WTC11 (cell line): ENCODE results near the gene SGPL1.

Source experiments
- CREB1 ChIP-seq: sonication (generic); formaldehyde crosslinking; IDR thresholded peaks from 2 replicates; pipeline ENCODE4 v1.8.0; 2023; ENCODE audit warnings: mild to moderate bottlenecking, missing genetic modification reagents
- ESRRA ChIP-seq: sonication (generic); formaldehyde crosslinking; IDR thresholded peaks from 2 replicates; pipeline ENCODE4 v1.8.1; 2022; ENCODE audit warnings: mild to moderate bottlenecking, missing genetic modification reagents, borderline replicate concordance
- FOXJ3 ChIP-seq: sonication (generic); formaldehyde crosslinking; IDR thresholded peaks from 2 replicates; pipeline ENCODE4 v1.9.0; 2021; ENCODE audit warnings: missing genetic modification reagents, mild to moderate bottlenecking, borderline replicate concordance
- KAT7 ChIP-seq: sonication (generic); formaldehyde crosslinking; IDR thresholded peaks from 2 replicates; pipeline ENCODE4 v1.8.1; 2023; ENCODE audit warnings: missing genetic modification reagents, mild to moderate bottlenecking, borderline replicate concordance
- NR2C2 ChIP-seq: sonication (generic); formaldehyde crosslinking; IDR thresholded peaks from 2 replicates; pipeline ENCODE4 v1.8.0; 2022; ENCODE audit warnings: mild to moderate bottlenecking, missing genetic modification reagents
- RELA ChIP-seq: sonication (generic); formaldehyde crosslinking; IDR thresholded peaks from 2 replicates; pipeline ENCODE4 v1.8.1; 2022; ENCODE audit warnings: missing genetic modification reagents, mild to moderate bottlenecking, borderline replicate concordance
- TP53 ChIP-seq: sonication (generic); formaldehyde crosslinking; IDR thresholded peaks from 2 replicates; pipeline ENCODE4 v1.8.1; 2023; ENCODE audit warnings: mild to moderate bottlenecking, missing genetic modification reagents
- TF ChIP-seq, protein P1 (sequence below): fragments of 200-600 bp; IDR thresholded peaks from 2 replicates; pipeline ENCODE4 v1.8.0; 2022; ENCODE audit warnings: antibody characterized with exemption
- TF ChIP-seq, protein P2 (sequence below): sonication (generic); formaldehyde crosslinking; IDR thresholded peaks from 2 replicates; pipeline ENCODE4 v1.8.1; 2023; ENCODE audit warnings: mild to moderate bottlenecking, missing genetic modification reagents
- TF ChIP-seq, protein P3 (sequence below): sonication (generic); formaldehyde crosslinking; IDR thresholded peaks from 2 replicates; pipeline ENCODE4 v1.8.1; 2022; ENCODE audit warnings: mild to moderate bottlenecking, moderate library complexity, missing genetic modification reagents
- TF ChIP-seq, protein P4 (sequence below): sonication (generic); formaldehyde crosslinking; IDR thresholded peaks from 2 replicates; pipeline ENCODE4 v1.8.1; 2022; ENCODE audit warnings: low read depth, mild to moderate bottlenecking, moderate library complexity, missing genetic modification reagents, borderline replicate concordance
- TF ChIP-seq, protein P5 (sequence below): sonication (generic); formaldehyde crosslinking; IDR thresholded peaks from 2 replicates; pipeline ENCODE4 v1.8.0; 2022; ENCODE audit warnings: mild to moderate bottlenecking, missing genetic modification reagents

DNA sequence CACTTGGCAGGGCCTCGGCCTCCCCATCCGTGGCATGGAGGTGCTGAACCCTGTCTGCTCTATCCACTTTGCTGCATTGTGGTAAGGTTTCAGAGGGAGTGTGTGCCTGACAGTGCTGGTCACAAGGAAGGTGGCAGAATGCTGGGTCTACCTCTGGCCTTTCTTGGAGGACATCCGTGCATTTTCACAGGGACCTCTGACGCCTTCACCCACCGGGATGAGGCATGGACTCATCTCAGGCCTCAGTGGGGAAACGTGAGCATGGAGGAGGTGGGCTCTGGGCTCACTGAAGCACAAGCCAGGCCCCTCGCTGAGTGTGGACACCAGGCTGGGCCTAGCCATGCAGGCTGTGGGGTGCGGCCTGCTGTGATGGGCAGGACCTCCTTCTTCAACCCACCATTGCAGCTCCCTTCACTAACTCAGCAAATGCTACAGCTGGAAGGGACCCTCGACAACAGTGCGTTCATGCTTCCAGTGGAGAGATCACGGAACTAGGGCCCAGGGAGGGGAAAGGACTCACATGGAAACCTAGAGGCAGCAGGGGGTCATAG lies 39.2 kb upstream of the SGPL1 start:
- TF ChIP-seq TP53 (CRISPR knock-in tag) = no peak
- TF ChIP-seq, protein P1, sequence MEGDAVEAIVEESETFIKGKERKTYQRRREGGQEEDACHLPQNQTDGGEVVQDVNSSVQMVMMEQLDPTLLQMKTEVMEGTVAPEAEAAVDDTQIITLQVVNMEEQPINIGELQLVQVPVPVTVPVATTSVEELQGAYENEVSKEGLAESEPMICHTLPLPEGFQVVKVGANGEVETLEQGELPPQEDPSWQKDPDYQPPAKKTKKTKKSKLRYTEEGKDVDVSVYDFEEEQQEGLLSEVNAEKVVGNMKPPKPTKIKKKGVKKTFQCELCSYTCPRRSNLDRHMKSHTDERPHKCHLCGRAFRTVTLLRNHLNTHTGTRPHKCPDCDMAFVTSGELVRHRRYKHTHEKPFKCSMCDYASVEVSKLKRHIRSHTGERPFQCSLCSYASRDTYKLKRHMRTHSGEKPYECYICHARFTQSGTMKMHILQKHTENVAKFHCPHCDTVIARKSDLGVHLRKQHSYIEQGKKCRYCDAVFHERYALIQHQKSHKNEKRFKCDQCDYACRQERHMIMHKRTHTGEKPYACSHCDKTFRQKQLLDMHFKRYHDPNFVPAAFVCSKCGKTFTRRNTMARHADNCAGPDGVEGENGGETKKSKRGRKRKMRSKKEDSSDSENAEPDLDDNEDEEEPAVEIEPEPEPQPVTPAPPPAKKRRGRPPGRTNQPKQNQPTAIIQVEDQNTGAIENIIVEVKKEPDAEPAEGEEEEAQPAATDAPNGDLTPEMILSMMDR = no peak
- TF ChIP-seq RELA (CRISPR knock-in tag) = no peak
- TF ChIP-seq, protein P2, sequence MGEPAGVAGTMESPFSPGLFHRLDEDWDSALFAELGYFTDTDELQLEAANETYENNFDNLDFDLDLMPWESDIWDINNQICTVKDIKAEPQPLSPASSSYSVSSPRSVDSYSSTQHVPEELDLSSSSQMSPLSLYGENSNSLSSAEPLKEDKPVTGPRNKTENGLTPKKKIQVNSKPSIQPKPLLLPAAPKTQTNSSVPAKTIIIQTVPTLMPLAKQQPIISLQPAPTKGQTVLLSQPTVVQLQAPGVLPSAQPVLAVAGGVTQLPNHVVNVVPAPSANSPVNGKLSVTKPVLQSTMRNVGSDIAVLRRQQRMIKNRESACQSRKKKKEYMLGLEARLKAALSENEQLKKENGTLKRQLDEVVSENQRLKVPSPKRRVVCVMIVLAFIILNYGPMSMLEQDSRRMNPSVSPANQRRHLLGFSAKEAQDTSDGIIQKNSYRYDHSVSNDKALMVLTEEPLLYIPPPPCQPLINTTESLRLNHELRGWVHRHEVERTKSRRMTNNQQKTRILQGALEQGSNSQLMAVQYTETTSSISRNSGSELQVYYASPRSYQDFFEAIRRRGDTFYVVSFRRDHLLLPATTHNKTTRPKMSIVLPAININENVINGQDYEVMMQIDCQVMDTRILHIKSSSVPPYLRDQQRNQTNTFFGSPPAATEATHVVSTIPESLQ (CRISPR knock-in tag) = no peak
- TF ChIP-seq, protein P3, sequence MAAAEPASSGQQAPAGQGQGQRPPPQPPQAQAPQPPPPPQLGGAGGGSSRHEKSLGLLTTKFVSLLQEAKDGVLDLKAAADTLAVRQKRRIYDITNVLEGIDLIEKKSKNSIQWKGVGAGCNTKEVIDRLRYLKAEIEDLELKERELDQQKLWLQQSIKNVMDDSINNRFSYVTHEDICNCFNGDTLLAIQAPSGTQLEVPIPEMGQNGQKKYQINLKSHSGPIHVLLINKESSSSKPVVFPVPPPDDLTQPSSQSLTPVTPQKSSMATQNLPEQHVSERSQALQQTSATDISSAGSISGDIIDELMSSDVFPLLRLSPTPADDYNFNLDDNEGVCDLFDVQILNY (CRISPR knock-in tag) = no peak
- TF ChIP-seq, protein P4, sequence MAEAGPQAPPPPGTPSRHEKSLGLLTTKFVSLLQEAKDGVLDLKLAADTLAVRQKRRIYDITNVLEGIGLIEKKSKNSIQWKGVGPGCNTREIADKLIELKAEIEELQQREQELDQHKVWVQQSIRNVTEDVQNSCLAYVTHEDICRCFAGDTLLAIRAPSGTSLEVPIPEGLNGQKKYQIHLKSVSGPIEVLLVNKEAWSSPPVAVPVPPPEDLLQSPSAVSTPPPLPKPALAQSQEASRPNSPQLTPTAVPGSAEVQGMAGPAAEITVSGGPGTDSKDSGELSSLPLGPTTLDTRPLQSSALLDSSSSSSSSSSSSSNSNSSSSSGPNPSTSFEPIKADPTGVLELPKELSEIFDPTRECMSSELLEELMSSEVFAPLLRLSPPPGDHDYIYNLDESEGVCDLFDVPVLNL (CRISPR knock-in tag) = no peak
- no peak for TF ChIP-seq FOXJ3 (CRISPR knock-in tag)
- TF ChIP-seq KAT7 (CRISPR knock-in tag) = no peak
- no peak for TF ChIP-seq CREB1 (CRISPR knock-in tag)
- TF ChIP-seq ESRRA (CRISPR knock-in tag) = no peak
- TF ChIP-seq, protein P5, sequence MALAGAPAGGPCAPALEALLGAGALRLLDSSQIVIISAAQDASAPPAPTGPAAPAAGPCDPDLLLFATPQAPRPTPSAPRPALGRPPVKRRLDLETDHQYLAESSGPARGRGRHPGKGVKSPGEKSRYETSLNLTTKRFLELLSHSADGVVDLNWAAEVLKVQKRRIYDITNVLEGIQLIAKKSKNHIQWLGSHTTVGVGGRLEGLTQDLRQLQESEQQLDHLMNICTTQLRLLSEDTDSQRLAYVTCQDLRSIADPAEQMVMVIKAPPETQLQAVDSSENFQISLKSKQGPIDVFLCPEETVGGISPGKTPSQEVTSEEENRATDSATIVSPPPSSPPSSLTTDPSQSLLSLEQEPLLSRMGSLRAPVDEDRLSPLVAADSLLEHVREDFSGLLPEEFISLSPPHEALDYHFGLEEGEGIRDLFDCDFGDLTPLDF (CRISPR knock-in tag) = no peak
- TF ChIP-seq NR2C2 (CRISPR knock-in tag) = no peak
